HepG2 (cell line): ENCODE results near the gene SYT1.

ENCODE experiments used
- BRCA1 ChIP-seq: sonication (generic); formaldehyde crosslinking; IDR thresholded peaks from 2 replicates; pipeline ENCODE4 v1.4.0; 2020; ENCODE audit warnings: missing genetic modification reagents
- BRF2 ChIP-seq: sonication (generic); formaldehyde crosslinking; IDR thresholded peaks from 2 replicates; pipeline ENCODE4 v1.8.1; 2022; ENCODE audit warnings: mild to moderate bottlenecking, missing genetic modification reagents
- CBX5 ChIP-seq: sonication (generic); formaldehyde crosslinking; IDR thresholded peaks from 2 replicates; pipeline ENCODE4 v1.4.0; 2020; ENCODE audit warnings: missing genetic modification reagents, borderline replicate concordance
- CTCF ChIP-seq: sonication (generic); formaldehyde crosslinking; IDR thresholded peaks from 2 replicates; pipeline ENCODE4 v1.5.0; 2020; ENCODE audit warnings: mild to moderate bottlenecking, missing genetic modification reagents, moderate library complexity
- JUN ChIP-seq: sonication (generic); formaldehyde crosslinking; IDR thresholded peaks from 2 replicates; pipeline ENCODE4 v1.4.0; 2020; ENCODE audit warnings: mild to moderate bottlenecking, missing genetic modification reagents
- POLR2AphosphoS5 ChIP-seq: IDR thresholded peaks from 2 replicates; pipeline ENCODE4 v1.6.1; 2012; ENCODE audit warnings: low read depth, low read length
- RXRA ChIP-seq: sonication (generic); formaldehyde crosslinking; IDR thresholded peaks from 2 replicates; pipeline ENCODE4 v1.5.1; 2020; ENCODE audit warnings: missing genetic modification reagents
- ZBTB33 ChIP-seq: sonication (generic); formaldehyde crosslinking; IDR thresholded peaks from 2 replicates; pipeline ENCODE4 v1.4.0; 2020; ENCODE audit warnings: missing genetic modification reagents
- ZNF609 ChIP-seq: sonication (generic); formaldehyde crosslinking; IDR thresholded peaks from 2 replicates; pipeline ENCODE4 v1.4.0; 2020; ENCODE audit warnings: mild to moderate bottlenecking, missing genetic modification reagents, borderline replicate concordance
- ZNF773 ChIP-seq: sonication (generic); formaldehyde crosslinking; IDR thresholded peaks from 2 replicates; pipeline ENCODE4 v1.4.0; 2020; ENCODE audit warnings: missing genetic modification reagents, borderline replicate concordance
- ZSCAN9 ChIP-seq: IDR thresholded peaks from 2 replicates; pipeline ENCODE4 v1.6.1; 2016; ENCODE audit warnings: borderline replicate concordance

GRCh38 chr12:78918268-78918667, 53.7 kb downstream of the SYT1 start:
- TF ChIP-seq ZNF773 (CRISPR knock-in tag) (no peak), ZNF609 (CRISPR knock-in tag) (no peak), CTCF (CRISPR knock-in tag) (no peak), CBX5 (CRISPR knock-in tag) (no peak), BRCA1 (CRISPR knock-in tag) (no peak), JUN (CRISPR knock-in tag) (no peak), BRF2 (no peak), ZSCAN9 (CRISPR knock-in tag) (no peak), RXRA (CRISPR knock-in tag) (no peak), POLR2AphosphoS5 (no peak), ZBTB33 (CRISPR knock-in tag) (no peak)
